Muscle of back (tissue), 11 donors: ENCODE results near the gene MTHFSD. TPM values are rescaled to one million over a fixed set of nuclear protein-coding genes. Genes with fewer than 3 reads are reported as not detected.

Source experiments
- DNase-seq, 3 donors: peaks; one replicate each; pipeline versions ENCODE4 v3.0.0 to v3.0.0-alpha.2; 2013
- polyA plus RNA-seq, 10 donors: library from polyadenylated mRNA; unstranded; fragments of 120-200 nt; gene quantifications; one replicate each; pipeline ENCODE4 v1.2.1, GENCODE V29; 2013; ENCODE audit not compliant: insufficient read length in 10 of 10

Gene MTHFSD
- polyA plus RNA-seq, 10 donors = 10.4 to 15.1 (median 12.5) TPM

DNA sequence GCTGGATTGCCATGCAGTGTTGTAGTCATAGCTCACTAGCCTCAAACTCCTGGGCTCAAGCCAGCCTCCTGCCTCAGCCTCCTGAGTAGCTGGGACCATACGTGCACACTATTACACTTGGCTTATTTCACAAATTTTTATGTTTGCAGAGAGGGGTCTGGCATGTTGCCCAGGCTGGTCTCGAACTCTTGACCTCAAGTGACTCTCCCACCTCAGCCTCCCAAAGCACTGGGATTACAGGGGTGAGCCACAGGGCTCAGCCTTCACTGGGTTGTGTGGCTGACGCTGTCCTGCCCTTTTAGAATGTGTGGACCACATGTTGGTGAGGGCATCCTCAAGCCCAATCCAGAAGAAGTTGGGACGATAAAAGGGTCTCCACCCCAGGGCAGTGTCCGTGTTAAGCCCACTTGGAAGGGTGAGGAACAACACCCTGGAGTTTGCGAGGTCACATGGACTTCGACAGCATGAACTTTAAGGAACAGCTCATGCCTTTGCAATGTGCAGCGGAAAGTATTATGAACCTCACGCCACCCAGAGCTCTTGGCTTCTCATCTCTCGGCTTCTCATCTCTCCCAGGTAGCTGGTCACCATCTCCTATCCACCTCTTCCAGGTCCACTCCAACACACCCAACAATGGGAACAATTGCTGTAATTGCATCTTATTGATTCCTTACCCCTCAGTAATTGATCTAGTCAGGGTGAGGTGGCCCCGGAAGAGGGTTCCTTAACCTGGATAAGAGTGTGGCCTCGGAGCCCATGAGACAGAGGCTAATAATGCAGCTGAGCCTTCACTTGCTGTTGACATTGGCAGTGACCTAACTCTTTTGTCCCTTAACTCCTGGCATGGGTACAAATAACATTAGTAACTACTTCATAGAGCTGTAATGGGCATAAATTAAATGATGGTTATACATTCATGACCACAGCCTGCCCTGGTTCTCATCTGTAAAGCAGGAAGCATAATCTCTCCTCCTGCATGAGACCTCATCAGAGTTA is 30.0 kb upstream of the MTHFSD start:
- DNase-seq = no peak

DNA sequence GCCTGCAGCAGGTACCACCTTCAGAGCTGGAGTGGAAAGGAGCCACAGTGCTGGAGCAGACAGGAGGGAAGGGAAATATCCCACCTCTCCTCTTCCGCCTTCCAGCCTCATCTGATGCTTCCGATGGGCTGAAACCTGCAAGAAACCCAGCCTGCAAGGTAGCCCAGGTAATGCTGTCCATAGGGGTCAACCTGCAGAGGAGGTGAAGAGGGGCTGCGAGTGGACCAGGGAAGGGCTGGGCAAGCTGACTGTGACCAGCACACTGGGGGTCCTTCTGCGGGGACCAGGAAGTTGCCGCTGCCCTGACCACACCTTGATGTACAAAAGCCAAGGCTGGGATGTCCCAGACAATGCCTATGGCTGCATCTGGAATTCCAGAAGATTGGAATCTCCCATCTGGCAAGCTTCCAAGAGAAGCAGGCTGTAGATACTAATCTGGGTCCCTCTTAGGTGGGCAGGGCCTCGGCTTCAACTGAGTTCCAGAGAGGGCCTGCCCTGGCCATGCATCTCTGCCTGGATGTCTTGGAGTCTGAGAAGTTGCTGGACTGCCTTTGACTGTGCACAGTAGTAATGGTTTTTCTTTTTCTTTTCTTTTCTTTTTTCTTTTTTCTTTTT is 29.1 kb upstream of the MTHFSD start:
- no peak for DNase-seq

DNA sequence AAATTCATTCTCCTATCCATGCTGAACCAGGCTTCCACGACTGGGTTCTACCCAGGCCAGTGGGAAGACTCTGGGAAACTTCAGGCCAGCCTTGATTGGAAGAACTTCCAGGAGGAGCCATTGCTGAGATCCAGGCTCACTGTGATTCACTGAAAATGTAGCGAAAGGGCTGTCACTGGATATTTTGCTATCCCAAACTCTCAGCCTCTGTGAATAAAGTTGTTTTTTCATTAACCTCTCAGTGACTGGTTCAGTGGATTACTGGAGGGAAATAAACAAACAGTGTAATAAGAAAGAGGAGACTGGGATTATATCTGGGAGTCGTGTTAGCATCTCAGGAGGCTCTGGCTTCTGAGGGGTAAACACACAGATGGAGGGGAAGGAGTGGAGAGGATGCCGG is 26.4 kb upstream of the MTHFSD start:
- no peak for DNase-seq

DNA sequence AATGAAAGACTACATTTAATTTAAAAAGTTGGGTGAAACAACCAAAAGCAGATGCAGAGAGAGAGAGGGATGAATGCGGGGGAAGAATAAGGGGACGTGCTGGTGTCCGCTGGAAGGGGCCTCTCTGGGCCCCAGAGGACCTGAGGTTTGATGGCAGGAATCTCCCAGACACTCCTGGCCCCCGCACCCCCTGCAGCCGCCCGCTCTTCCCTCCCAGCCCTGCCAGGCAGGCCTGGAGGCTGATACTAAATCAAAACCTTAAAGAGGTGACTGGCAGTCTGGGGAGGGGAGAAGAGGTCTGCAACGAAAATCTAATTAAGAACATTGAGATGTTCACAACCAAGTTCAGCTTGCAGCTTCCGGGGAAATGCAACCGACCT is 25.7 kb upstream of the MTHFSD start:
- DNase-seq = no peak

DNA sequence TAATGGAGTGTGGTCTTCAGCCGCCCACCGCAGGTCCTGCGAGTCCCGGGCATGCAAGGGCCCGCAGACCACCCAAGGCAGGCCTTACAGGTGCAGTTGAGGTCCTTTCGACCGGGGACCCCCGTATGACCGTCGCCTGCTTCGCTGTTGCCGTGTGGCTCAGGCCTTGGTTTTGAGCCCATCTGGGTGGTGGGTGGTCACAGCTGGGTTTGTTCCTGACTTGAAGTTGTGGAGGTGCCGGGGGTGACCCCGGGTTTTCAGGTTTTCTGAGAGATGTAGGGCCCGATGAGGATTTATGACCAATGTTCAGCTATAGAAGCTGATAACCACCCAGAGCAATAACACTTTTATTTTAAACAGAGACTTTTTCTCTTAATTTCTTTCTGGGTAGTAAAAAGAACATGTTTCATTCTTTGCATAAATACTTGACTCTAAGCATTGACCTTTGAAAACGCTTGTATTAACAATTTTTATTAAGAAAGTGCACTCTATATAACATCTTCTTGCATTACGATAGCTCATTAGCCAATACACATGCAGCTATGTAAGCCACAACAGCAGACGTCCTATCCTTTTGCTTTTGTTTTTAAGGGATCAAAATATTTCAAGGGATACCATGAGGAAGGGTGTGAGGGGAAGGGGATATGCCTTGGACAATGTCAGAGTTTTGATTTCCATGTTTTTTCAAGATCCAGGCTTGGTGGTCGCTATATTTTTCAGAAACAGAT is 25.2 kb upstream of the MTHFSD start:
- no peak for DNase-seq

DNA sequence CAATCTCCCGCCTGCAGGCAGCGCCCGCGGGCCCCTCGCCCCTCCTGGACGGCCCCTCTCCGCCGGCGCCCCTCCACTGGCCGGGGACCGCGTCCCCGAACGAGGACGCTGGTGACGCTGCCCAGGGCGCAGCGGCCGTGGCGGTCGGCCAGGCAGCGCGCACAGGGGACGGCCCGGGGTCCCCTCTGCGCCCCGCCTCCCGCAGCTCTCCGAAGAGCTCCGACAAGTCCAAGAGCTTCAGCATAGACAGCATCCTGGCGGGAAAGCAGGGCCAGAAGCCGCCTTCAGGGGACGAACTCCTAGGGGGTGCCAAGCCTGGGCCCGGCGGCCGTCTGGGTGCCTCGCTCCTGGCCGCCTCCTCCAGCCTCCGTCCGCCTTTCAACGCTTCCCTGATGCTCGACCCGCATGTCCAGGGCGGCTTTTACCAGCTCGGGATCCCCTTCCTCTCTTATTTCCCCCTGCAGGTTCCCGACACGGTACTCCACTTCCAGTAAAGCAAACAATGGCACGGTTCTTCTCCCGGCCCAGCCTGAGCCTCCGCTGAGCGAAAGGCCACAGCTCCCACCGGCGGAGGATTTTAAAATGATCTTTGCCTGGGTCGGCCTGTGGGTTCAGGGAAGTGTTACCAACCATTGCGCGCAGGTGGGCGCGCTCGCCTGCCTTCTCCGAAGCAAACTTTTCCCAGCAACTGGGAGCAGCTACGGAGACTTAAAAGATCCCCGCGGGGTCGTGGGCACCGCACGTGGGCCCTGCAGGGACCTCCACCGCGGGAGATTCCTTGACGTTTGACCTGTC is 24.4 kb upstream of the MTHFSD start:
- no peak for DNase-seq

DNA sequence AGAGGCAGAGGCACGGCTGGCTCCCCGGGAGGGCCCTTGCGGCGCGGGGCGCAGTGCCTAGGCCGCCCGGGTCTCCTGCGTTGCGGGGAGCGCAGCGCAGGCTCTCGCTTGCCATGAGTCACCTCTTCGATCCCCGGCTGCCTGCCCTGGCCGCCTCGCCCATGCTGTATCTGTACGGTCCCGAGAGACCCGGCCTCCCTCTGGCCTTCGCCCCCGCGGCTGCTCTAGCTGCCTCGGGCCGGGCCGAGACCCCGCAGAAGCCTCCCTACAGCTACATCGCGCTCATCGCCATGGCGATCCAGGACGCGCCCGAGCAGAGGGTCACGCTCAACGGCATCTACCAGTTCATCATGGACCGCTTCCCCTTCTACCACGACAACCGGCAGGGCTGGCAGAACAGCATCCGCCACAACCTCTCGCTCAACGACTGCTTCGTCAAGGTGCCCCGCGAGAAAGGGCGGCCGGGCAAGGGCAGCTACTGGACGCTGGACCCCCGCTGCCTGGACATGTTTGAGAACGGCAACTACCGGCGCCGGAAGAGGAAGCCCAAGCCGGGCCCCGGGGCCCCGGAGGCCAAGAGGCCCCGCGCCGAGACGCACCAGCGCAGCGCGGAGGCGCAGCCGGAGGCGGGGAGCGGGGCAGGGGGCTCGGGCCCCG is 23.7 kb upstream of the MTHFSD start:
- no peak for DNase-seq

DNA sequence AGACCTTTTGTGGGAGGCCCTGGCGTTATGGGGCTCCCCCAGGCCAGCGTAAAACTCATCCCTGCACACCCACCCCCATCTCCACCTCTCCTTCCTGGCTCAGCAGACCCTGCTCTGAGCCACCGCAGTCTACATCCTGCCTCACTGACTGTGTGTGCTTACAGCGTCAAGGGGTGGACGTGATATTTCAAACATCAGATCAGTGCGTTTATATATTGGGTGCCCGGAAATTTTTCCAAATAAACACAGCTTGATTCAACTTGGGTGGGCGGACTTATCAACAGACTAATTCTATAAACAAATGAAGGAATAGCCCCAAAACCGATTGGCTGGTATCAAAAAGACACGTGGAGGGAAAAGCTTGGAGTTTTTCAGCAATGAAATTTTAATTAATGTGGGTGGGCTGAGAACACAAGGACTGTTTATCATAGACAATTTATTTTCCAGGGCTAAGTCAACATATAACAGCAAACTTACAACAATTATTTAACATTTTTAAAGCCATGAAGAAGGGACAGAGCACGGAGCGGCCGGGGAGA is 23.1 kb upstream of the MTHFSD start, which contains the start of gene FOXL1:
Gene FOXL1, plus strand, starts transcription at position 489 of the 539 bp plus-strand sequence. CDS start 175 bp downstream, outside the sequence.
- peak in 1 of 3 donors; percentile 68 for DNase-seq

DNA sequence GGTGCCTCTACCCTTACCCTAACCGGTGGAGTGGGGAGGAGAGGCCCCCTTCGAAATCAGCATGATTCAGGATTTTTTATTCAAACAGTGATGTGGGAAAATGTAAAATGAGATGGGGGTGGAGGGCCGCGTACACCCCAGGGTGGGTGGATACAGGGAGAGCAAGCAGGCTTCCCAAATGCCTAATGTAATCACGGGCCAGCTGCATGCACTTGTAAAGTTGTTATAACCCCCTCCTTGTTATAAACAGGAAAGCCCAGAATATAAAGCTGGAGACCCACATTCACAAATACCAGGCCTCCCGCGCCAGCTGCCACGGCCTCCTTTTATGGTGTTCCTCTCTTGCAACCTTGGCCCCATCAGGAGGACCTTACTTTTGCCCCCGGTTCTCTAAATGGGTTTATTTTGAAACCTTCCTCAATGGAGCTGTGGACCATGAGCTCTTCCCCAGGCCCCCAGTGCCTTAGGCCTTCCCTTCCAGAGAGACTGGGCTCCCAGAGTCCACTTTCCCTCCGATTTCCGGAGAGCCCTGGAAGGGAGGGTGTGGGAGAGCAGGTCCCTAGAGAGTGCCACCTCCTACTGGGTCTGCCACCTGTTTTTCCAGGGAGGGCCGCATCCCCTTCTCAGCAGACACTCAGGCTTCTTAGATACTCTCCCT is 22.4 kb upstream of the MTHFSD start:
- no peak for DNase-seq

DNA sequence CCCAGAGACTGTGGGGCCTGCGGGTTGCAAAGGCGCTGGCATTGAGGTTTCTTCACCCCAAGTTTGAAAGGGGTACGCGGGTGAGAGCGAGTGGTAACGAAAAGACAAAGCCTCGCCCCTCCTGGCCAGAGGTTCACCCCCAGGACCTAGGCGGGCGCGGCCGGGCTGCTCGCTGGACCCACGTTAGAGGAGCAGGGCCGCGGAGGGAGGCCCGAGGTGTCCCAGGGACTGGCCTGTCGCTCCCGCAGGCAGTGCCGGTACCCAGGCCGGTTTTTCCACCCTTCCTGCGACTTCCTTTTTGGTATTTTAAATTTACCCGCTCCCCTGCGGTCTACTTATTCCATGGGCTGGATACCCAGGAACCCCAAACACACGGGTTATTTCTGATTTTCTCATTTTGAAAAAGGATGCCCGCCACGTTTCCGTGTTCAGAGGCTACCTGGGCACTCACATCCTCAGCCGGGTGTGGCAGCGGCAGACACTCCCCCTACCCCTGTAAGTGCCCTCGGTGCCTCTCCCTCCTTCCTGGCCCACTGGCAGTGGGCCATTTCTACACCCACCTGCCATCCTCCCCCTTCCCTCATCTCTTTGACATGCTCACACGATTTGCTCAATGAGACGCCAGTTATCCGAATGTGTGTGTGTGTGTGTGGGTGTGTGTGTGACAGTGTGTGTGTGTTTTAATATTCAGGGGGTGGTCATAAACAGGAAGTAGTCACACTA is 21.7 kb upstream of the MTHFSD start:
- DNase-seq = no peak

DNA sequence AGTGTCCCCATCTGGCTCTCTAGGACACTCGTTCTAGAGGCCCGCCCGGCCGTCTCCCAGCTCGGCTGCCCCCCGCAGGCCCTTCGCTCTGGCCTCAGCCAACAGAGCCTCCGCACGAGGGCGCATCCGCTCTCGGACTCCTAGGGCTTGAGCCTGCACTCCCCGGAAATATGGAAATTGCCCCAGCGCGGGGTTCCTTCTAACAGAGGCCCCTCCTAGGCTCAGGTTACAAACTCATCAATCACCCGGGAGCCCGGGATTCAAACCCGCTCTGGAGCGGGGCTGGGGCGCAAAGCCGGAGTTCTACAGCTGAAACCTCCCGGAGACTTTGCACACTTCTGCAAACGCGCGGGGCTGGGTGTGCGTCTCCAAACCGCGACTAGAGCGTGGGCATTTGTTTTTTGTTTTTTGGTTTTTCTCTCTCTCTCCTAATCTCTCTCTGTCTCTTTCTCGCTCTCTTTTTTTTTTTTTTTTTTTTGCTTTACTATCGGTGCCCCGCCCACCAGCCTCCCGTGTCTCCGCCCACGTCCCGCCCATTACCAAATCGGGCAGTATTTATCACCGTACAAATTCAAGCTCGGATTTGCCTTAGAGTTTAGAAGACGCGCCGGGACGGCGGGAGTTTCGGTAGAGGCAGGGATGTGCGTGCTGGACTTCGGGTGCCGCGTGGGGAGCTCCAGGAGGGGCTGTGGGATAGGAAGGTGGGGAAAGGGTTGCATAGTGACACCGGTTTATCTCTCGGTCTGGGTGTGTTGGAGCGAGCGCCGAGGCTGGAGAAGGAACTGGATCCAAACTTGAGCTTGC is 20.9 kb upstream of the MTHFSD start:
- peak; percentile 55 to 92 (median 76) for DNase-seq

DNA sequence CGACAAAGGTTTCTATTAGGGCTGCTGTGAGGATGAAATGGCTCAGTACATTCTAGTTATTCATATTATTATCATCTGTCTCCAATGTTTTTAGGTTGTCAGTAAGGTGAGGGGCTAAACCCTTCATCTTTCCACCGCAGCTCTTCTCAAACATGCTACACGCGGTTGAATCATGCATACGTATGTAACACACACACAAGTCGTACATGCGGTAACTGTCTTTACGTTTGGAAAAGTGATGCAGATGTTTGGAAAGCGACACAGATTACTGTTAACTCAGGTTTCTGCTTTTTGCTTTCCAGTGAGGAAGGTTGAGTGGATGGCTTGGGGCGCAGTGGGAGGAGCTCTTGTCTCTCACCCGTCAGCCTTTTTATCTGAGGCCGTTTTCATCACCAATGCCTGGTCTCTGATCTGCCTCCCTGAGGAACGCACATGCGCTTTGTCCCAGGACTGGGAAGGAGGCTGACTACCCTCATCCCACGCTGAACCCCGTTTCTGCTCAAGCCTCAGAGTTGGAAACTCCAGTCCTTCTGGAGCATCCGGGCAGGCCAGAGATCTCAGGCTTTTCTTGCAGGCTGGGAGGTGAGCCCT is 20.2 kb upstream of the MTHFSD start:
- no peak for DNase-seq

DNA sequence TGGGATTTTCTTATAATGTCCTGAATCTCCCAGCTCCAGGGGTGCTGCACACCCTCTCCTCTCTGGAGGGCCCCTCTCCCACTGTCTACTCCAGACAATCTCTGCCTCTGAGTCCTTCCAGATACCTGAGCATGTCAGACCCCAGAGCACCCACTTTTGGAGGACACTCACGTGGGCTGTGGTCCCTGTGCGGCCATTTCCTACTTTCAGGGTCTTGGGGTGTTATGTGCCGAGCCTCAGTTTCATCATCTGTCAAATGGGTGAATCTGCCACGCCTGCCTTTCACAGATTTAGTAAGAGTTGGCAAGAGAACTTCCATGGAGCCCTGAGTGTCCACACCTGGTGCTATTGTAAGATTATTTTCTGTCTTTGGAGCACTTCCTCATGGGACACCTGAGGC is 19.6 kb upstream of the MTHFSD start:
- no peak for DNase-seq

DNA sequence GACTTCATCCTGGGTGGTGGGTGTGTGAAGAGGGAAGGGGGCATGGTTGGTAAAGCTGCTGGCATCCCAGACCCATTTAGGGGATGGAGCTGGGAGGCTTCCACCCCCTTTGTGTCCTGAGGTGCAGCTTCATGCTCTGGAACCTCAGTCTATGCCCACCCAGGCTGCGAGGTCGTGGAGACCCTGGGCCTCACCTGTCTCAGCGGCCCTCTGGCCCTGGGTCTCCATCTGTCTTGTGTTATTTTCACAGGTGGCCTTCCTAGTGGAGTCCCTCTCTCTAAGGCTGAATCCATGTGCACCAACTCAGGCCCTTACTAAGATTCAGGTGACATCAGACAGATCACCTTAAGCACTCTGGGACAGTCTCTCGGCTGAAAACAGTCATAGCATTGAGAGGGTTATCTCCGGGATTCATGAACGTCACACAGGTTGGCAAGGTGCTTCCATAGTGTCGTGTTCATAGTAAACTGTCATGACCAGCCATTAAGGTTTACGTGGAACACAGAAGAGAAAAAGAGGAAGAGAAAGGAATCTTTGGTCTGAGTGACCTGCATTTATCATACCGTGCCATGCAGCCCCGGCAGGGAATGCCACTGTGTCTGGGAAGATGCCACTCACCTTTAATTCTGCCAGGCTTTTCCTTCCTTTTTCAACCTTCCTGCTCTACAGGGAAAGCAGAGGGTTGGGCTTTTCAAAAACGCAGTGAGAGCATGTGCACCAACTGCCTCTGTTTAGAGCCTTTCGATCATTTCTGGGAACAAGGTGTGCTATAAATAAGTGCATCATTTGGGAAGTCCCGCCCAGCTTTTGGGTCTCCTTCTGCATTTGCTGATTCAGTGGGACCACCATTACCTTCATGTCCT is 18.8 kb upstream of the MTHFSD start:
- DNase-seq = no peak

DNA sequence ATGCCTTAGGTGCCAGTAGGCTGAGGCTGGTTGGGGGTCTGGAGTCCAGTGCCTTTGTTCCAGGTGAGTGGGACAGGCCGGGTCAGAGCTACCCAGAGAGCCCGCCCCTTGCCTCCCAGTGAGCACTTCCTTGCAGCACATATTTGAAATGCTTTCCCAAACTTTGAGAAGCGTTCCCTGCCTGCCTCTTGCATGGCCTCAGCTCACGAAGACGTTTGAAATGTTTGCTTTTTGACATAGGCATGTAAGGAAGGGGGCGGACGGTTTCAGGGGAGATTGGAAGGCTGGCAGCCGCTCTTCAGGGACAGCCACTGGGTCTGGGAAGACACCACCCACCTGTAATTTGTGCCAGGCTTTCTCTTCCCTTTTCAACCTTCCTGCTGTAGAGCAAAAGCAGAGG is 18.2 kb upstream of the MTHFSD start:
- no peak for DNase-seq

DNA sequence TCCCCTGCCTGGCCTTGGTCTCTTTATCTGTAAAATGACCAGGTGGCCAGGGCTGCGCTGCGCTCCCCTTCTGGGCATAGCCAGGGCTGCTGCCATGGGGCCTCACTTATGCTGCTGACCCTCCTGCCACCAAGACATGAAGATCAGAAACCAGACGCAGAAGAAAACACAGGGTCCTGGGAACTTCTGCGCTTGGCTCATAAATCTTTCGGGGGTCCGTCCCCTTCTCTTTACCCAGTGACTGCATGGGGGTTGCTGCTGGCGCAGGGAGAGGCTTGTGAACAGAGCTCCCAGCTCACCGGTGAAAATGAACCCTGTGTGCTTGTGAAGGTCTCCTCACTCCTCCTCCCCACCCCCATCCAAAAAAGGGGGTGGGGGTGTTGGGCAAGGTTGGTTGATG is 17.6 kb upstream of the MTHFSD start:
- no peak for DNase-seq

DNA sequence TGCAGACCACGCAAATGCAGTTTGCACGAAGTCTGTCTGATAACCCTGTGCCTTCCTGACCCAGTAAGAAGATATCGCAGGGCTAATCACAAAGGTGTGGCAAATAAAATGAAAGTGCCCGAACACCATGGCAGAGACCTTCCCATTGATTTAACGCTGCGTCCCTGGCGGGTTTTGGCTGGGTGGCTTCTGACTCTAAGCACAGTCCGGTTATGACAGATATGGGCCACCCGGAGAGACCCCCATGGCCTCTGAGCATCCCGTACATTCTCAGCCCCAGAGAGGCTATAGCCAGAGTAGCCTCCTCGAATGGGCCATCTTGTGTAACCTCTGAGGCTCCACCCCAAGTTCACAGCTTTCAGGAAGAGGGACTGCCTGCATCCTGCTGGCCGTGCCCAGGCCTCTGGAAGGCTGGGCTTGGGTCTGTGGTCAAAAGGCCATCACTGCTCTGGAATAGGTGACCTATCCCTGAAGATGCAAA is 17.0 kb upstream of the MTHFSD start:
- no peak for DNase-seq
